Stomach smooth muscle (tissue), 2 donors: ENCODE results near the gene TARDBP.
"Not testable (repeated sequence)": the region's sequence is repeated elsewhere in the genome, so short reads cannot be mapped to it uniquely, and the experiment has no call there.

ENCODE experiments used
- H3K27ac ChIP-seq: one replicate; pipeline ENCODE4 v1.7.0; 2013; ENCODE audit warnings: mild to moderate bottlenecking, low read length, inconsistent platforms
- H3K27me3 ChIP-seq, 2 donors: one replicate each; pipeline ENCODE4 v1.7.0; 2013; ENCODE audit warnings: low read length in 2 of 2; ENCODE audit not compliant: insufficient read depth in 2 of 2, control insufficient read depth in 1 of 2
- H3K36me3 ChIP-seq, 2 donors: one replicate each; pipeline ENCODE4 v1.7.0; 2013; ENCODE audit warnings: low read length in 2 of 2; ENCODE audit not compliant: control insufficient read depth in 2 of 2, insufficient read depth in 2 of 2
- H3K4me1 ChIP-seq: one replicate; pipeline ENCODE4 v1.7.0; 2013; ENCODE audit warnings: low read length; ENCODE audit not compliant: control insufficient read depth, insufficient read depth
- H3K4me3 ChIP-seq, 2 donors: one replicate each; pipeline ENCODE4 v1.7.0; 2013; ENCODE audit warnings: low read length in 2 of 2
- H3K9ac ChIP-seq, 2 donors: one replicate each; pipeline ENCODE4 v1.7.0; 2013; ENCODE audit warnings: low read length in 2 of 2, mild to moderate bottlenecking in 1 of 2
- H3K9me3 ChIP-seq, 2 donors: one replicate each; pipeline ENCODE4 v1.7.0; 2013; ENCODE audit warnings: low read length in 2 of 2; ENCODE audit not compliant: control insufficient read depth in 2 of 2
- donor health status: healthy.
- donor health status: Pancreatic carcinoma.

TARDBP gene

GRCh38 chr1:11072216-11072917 lies 59.9 kb downstream of the TARDBP start:
- no peak overlapping the region for H3K4me3 ChIP-seq
- H3K27ac ChIP-seq = no peak overlapping the region
- no peaks in the 10 kb centered on the region for H3K9me3 ChIP-seq
- no peaks in the 10 kb centered on the region for H3K4me1 ChIP-seq
- no peaks in the 10 kb centered on the region for H3K27me3 ChIP-seq
- no peak overlapping the region for H3K9ac ChIP-seq
- peaks cover 82% of the 10 kb centered on the region in 2 donors for H3K36me3 ChIP-seq

- not testable (repeated sequence) for H3K4me1 ChIP-seq, H3K27ac ChIP-seq, H3K9me3 ChIP-seq, H3K9ac ChIP-seq, H3K4me3 ChIP-seq, H3K27me3 ChIP-seq
- peaks cover 73 to 78% of the 10 kb centered on the region in 2 donors for H3K36me3 ChIP-seq
Observed at GRCh38 chr1:11073398-11073797, 60.9 kb downstream of the TARDBP start.
